ENCODE results near the gene FIS1.

FIS1 gene

GRCh38 chr7:101248276-101248675 lies 3.4 kb upstream of the FIS1 start:
- Histone ChIP-seq H3K27ac (no peak overlapping the region), H3K4me3 (IDR thresholded peaks at IDR 0.05; ENCODE audit: insufficient read depth, low read depth, low read length) (no peak overlapping the region), H3K4me1 (ENCODE audit: low read depth, poor library complexity, severe bottlenecking) (peaks cover 29% of the 10 kb centered on the region), H3K4me2 (no peak overlapping the region), H3K9ac (no peak overlapping the region), H3K79me2 (ENCODE audit: insufficient read depth, low read depth) (peaks cover 36% of the 10 kb centered on the region), H4K20me1 (ENCODE audit: insufficient read depth) (no peaks in the 10 kb centered on the region), H3K36me3 (ENCODE audit: insufficient read depth) (no peaks in the 10 kb centered on the region), H3K27me3 (ENCODE audit: insufficient read depth, low read depth) (no peaks in the 10 kb centered on the region), H2AFZ (ENCODE audit: low read depth) (no peak overlapping the region)
- TF ChIP-seq CTCF (conservative IDR thresholded peaks at IDR 0.05; ENCODE audit: low read depth, low read length) = no peak

GRCh38 chr7:101245147-101245668 lies 327 bp upstream of the FIS1 start:
- H4K20me1 ChIP-seq (ENCODE audit: insufficient read depth) = no peaks in the 10 kb centered on the region
- no peak for TF ChIP-seq CTCF (conservative IDR thresholded peaks at IDR 0.05; ENCODE audit: low read depth, low read length)
- peak overlapping the region; percentile 89; the same call in 1 of the 2 replicates for H3K27ac ChIP-seq
- peaks cover 21% of the 10 kb centered on the region for H3K4me1 ChIP-seq (ENCODE audit: low read depth, poor library complexity, severe bottlenecking)
- H3K4me3 ChIP-seq (IDR thresholded peaks at IDR 0.05; ENCODE audit: insufficient read depth, low read depth, low read length) = no peak overlapping the region
- H3K9ac ChIP-seq = peak overlapping the region; percentile 93; the same call in 1 of the 2 replicates
- peak overlapping the region; percentile 68 for H2AFZ ChIP-seq (ENCODE audit: low read depth)
- H3K4me2 ChIP-seq = peak overlapping the region; percentile 93
- H3K36me3 ChIP-seq (ENCODE audit: insufficient read depth) = no peaks in the 10 kb centered on the region
- no peaks in the 10 kb centered on the region for H3K27me3 ChIP-seq (ENCODE audit: insufficient read depth, low read depth)
- peaks cover 29% of the 10 kb centered on the region for H3K79me2 ChIP-seq (ENCODE audit: insufficient read depth, low read depth)

- peak overlapping the region; percentile 89 for H3K27ac ChIP-seq
- peak overlapping the region; percentile 68 for H2AFZ ChIP-seq (ENCODE audit: low read depth)
- peaks cover 18% of the 10 kb centered on the region for H3K79me2 ChIP-seq (ENCODE audit: insufficient read depth, low read depth)
- H3K27me3 ChIP-seq (ENCODE audit: insufficient read depth, low read depth) = no peaks in the 10 kb centered on the region
- H3K4me3 ChIP-seq (IDR thresholded peaks at IDR 0.05; ENCODE audit: insufficient read depth, low read depth, low read length) = peak overlapping the region; percentile 75
- H3K36me3 ChIP-seq (ENCODE audit: insufficient read depth) = no peaks in the 10 kb centered on the region
- TF ChIP-seq CTCF (conservative IDR thresholded peaks at IDR 0.05; ENCODE audit: low read depth, low read length) = no peak; the same call in 1 of the 2 replicates
- H3K9ac ChIP-seq = peak overlapping the region; percentile 93; the same call in 1 of the 2 replicates
- peaks cover 19% of the 10 kb centered on the region for H3K4me1 ChIP-seq (ENCODE audit: low read depth, poor library complexity, severe bottlenecking)
- peak overlapping the region; percentile 93 for H3K4me2 ChIP-seq
- H4K20me1 ChIP-seq (ENCODE audit: insufficient read depth) = no peaks in the 10 kb centered on the region
Observed at GRCh38 chr7:101243646-101244374, 1.1 kb downstream of the FIS1 start.

- Histone ChIP-seq H3K36me3 (ENCODE audit: insufficient read depth) (no peaks in the 10 kb centered on the region), H3K4me2 (no peak overlapping the region), H3K4me3 (IDR thresholded peaks at IDR 0.05; ENCODE audit: insufficient read depth, low read depth, low read length) (no peak overlapping the region), H3K9ac (no peak overlapping the region), H3K4me1 (ENCODE audit: low read depth, poor library complexity, severe bottlenecking) (peaks cover 19% of the 10 kb centered on the region), H2AFZ (ENCODE audit: low read depth) (no peak overlapping the region), H3K27ac (no peak overlapping the region), H3K79me2 (ENCODE audit: insufficient read depth, low read depth) (peaks cover 18% of the 10 kb centered on the region), H3K27me3 (ENCODE audit: insufficient read depth, low read depth) (no peaks in the 10 kb centered on the region), H4K20me1 (ENCODE audit: insufficient read depth) (no peaks in the 10 kb centered on the region)
- no peak for TF ChIP-seq CTCF (conservative IDR thresholded peaks at IDR 0.05; ENCODE audit: low read depth, low read length)
Observed at GRCh38 chr7:101241443-101242349, 3.2 kb downstream of the FIS1 start.
